Esophagus squamous epithelium (tissue), 5 donors: ENCODE measurements around the gene POLA1. TPM values are rescaled to one million over a fixed set of nuclear protein-coding genes. Genes with fewer than 3 reads are reported as not detected.

Source experiments
- DNase-seq: peaks from one replicate; lab custom pipeline; 2025; lab: John Stamatoyannopoulos, UW
- H3K27ac ChIP-seq, 4 donors: fragments of 200-600 bp; sonication (generic); one replicate each; pipeline ENCODE4 v1.5.1; 2016 to 2019; ENCODE audit warnings: mild to moderate bottlenecking in 1 of 4
- H3K27me3 ChIP-seq, 4 donors: fragments of 200-600 bp; sonication (generic); 1 replicate in 3 of 4; 2 replicates in 1 of 4; pipeline versions ENCODE4 v1.5.1 to v1.6.0; 2017 to 2021; ENCODE audit warnings: antibody characterized with exemption in 1 of 4
- H3K36me3 ChIP-seq, 3 donors: fragments of 200-600 bp; sonication (generic); one replicate each; pipeline ENCODE4 v1.5.1; 2016 to 2019
- H3K4me1 ChIP-seq, 3 donors: fragments of 200-600 bp; sonication (generic); one replicate each; pipeline ENCODE4 v1.5.1; 2017 to 2019
- H3K4me3 ChIP-seq, 4 donors: fragments of 200-600 bp; sonication (generic); 1 replicate in 3 of 4; 2 replicates in 1 of 4; pipeline ENCODE4 v1.5.1; 2016 to 2019; ENCODE audit warnings: mild to moderate bottlenecking in 2 of 4, moderate library complexity in 1 of 4
- H3K9me3 ChIP-seq, 3 donors: fragments of 200-600 bp; sonication (generic); one replicate each; pipeline ENCODE4 v1.5.1; 2016 to 2019
- POLR2A ChIP-seq, 4 donors: fragments of 450-650 bp; IDR thresholded peaks; one replicate each; pipeline ENCODE4 v1.6.1; 2017; ENCODE audit warnings: antibody characterized with exemption in 4 of 4, mild to moderate bottlenecking in 4 of 4, moderate library complexity in 3 of 4
- WGBS, 2 donors: methylation state at CpG; one replicate each; pipeline ENCODE4 v1.1.5; 2018; 5-methylcytosine and 5-hydroxymethylcytosine counted together
- intact Hi-C: fragments of 100-400 bp; cut with DNase I; formaldehyde crosslinking; loops from one replicate; pipeline ENCODE4 v1.15.0; 2022
- total RNA-seq, 4 donors: library from RNA; depleted of rRNA; stranded (reverse); fragments of >200 nt; gene quantifications; one replicate each; pipeline ENCODE4 v1.1.0, GENCODE V29; 2016
- TF ChIP-seq, protein P1 (sequence below), 6 experiments: fragments of 450-650 bp in 4 of 6; fragments of 200-600 bp in 2 of 6; sonication (generic) in 2 of 6; IDR thresholded peaks; one replicate each; pipeline ENCODE4 v1.5.1; 2016 to 2019; ENCODE audit warnings: antibody characterized with exemption in 6 of 6, mild to moderate bottlenecking in 4 of 6, moderate library complexity in 4 of 6
- donor health status: DM: yes; HTN: yes; CAD: no.

POLA1 gene
- total RNA-seq, 4 donors from 2014 or later: 5.3 to 14.7 (median 13.1) TPM

DNA sequence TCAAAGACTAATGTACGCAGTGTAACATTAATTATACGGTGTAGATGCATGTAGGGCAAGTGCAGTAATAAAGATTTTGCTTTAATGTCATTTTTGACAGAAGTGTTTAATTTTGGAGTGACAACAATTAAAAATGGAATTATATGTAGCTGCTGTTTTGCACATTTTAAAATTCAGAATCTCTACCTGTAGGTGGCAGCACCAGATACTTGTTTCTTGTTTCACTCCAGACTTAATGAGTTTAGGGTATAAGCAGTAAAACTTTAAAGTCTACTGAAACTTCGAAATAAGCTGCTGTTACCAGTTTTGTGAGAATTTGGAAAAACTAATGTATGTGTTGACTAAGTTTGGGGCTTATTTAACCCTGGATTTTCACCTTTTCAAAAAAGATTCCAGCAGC is 144.9 kb downstream of the POLA1 start:
- WGBS, 2 donors: 16 to 50% methylated on average over 3 of the region's 3 CpGs
- DNase-seq: no peak
- no peak for TF ChIP-seq POLR2A (IDR thresholded peaks at IDR 0.05)
- TF ChIP-seq, protein P1, sequence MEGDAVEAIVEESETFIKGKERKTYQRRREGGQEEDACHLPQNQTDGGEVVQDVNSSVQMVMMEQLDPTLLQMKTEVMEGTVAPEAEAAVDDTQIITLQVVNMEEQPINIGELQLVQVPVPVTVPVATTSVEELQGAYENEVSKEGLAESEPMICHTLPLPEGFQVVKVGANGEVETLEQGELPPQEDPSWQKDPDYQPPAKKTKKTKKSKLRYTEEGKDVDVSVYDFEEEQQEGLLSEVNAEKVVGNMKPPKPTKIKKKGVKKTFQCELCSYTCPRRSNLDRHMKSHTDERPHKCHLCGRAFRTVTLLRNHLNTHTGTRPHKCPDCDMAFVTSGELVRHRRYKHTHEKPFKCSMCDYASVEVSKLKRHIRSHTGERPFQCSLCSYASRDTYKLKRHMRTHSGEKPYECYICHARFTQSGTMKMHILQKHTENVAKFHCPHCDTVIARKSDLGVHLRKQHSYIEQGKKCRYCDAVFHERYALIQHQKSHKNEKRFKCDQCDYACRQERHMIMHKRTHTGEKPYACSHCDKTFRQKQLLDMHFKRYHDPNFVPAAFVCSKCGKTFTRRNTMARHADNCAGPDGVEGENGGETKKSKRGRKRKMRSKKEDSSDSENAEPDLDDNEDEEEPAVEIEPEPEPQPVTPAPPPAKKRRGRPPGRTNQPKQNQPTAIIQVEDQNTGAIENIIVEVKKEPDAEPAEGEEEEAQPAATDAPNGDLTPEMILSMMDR (IDR thresholded peaks at IDR 0.05): peak in 5 of 6 experiments; percentile 15 to 65 (median 32)
- Histone ChIP-seq H3K27ac (no peak overlapping the region), H3K36me3 (peaks cover 0 to 4% (median 0%) of the 10 kb centered on the region in 3 donors), H3K27me3 (no peaks in the 10 kb centered on the region), H3K4me3 (no peak overlapping the region), H3K9me3 (no peaks in the 10 kb centered on the region), H3K4me1 (no peaks in the 10 kb centered on the region)
- intact Hi-C loops: loop anchor here (10.0 kb wide), 1 partner anchor 306 kb away; no protein-coding TSS in a partner anchor

DNA sequence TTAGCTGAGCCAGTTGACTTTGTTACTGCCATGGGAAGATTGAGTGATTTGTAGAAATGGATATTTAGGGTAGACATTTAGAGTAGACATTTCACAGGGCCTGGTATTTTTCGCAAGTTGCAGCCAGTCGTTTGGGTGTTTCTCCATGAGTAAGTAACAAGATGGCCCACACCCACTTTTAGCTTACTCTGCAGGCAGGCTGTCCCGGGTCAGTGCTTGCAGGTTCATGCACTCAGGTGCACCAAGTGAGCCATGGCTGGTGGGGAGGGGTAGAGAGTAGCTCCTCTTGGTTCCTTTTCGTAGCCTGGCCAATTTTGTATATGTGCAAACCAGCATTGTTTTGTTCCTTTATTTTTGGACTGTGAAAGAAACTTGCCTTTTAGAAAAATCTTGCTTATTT is 145.6 kb downstream of the POLA1 start:
- Histone ChIP-seq H3K4me3 (no peak overlapping the region), H3K4me1 (no peaks in the 10 kb centered on the region), H3K27me3 (no peaks in the 10 kb centered on the region), H3K9me3 (no peaks in the 10 kb centered on the region), H3K27ac (no peak overlapping the region), H3K36me3 (peaks cover 0 to 4% (median 0%) of the 10 kb centered on the region in 3 donors)
- intact Hi-C loops: loop anchor here (10.0 kb wide), 1 partner anchor 305 kb away; no protein-coding TSS in a partner anchor
- 39 to 52% methylated on average over 2 to 4 of the region's 4 CpGs for WGBS, 2 donors
- no peak for DNase-seq
- TF ChIP-seq POLR2A (IDR thresholded peaks at IDR 0.05): no peak
- TF ChIP-seq, protein P1 (IDR thresholded peaks at IDR 0.05): no peak

DNA sequence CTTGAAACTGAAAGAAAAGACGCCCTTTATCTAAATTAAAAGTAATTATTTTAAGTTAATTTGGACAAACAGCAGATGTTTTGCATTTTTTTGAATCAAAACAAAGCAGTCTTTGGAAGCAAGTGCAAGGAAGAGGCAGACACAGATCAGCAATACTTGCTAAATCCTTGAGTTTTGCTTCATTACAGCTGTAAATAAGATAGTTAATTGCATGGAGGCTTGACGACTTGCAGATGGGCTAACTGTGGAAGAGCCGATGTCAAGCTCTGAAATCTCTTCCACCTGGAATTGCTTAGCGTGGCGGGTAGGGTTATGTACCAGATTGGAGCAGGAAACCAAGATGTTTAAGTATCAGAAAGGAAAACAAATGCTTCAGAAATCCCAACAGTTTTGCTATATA is 148.8 kb downstream of the POLA1 start:
- TF ChIP-seq, protein P1 (IDR thresholded peaks at IDR 0.05): no peak
- no peak for TF ChIP-seq POLR2A (IDR thresholded peaks at IDR 0.05)
- WGBS, 2 donors: 55 to 72% methylated on average over 3 to 5 of the region's 5 CpGs
- no peaks in the 10 kb centered on the region for H3K9me3 ChIP-seq
- H3K4me1 ChIP-seq: no peaks in the 10 kb centered on the region
- H3K4me3 ChIP-seq: no peak overlapping the region
- H3K36me3 ChIP-seq: no peaks in the 10 kb centered on the region
- no peak for DNase-seq
- intact Hi-C loops: no loop called here
- H3K27ac ChIP-seq: no peak overlapping the region
- no peaks in the 10 kb centered on the region for H3K27me3 ChIP-seq

DNA sequence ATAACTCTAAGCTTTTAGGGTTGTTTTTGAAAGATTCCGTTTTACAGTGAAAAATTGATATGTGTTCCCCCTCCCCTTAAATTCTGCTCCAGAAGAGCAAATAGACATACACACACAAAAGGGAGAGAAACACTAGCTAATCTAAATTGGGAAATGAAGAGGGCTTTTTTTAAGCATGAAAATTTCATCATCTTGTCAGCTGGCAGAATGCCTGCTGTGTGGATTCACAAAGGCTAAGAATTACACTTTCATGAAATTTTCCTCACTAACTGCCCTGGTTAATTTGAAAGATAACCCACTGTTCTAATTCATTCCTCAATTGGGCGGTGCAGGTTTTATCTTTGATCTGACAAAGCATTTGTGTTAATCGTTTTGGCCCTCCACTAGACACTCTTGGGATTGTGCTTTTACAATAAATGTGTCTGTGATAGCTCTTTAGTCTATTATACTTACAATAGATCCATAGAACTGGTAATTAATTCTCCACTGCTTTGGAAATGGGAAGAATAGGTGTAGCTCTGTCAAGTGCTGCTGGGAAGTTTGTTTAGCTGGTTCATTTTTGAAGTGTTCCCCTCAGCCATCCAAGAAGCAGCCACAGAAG is 152.9 kb downstream of the POLA1 start:
- Histone ChIP-seq H3K4me1 (no peaks in the 10 kb centered on the region), H3K36me3 (no peaks in the 10 kb centered on the region), H3K27me3 (no peaks in the 10 kb centered on the region), H3K27ac (no peak overlapping the region), H3K9me3 (no peaks in the 10 kb centered on the region), H3K4me3 (no peak overlapping the region)
- DNase-seq: no peak
- 43 to 66% methylated on average over 3 of the region's 3 CpGs for WGBS, 2 donors
- intact Hi-C loops: no loop called here
- TF ChIP-seq POLR2A (IDR thresholded peaks at IDR 0.05): no peak
- TF ChIP-seq, protein P1 (IDR thresholded peaks at IDR 0.05): no peak

DNA sequence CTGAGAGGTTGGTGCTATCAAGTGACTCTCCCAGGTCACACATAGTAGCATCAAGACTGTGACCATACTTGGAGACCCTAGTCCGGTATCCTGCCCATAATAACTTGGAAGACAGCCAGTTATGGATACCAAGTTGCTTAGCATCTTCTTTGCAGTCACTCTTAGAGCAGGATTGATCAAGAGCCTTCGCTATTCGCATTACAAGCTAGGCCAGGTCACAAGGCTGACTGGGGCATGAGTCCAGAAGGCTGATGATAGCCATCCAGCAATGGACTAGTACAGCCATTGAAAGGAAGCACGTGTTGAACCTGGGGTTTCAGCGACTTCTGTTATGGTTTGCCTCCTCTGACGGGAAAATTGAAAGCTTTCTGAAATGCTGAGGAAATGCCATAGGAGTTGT is 157.6 kb downstream of the POLA1 start:
- DNase-seq: no peak
- Histone ChIP-seq H3K27ac (no peak overlapping the region), H3K4me1 (no peaks in the 10 kb centered on the region), H3K4me3 (no peak overlapping the region), H3K36me3 (no peaks in the 10 kb centered on the region), H3K9me3 (no peaks in the 10 kb centered on the region), H3K27me3 (no peaks in the 10 kb centered on the region)
- intact Hi-C loops: no loop called here
- 83 to 100% methylated on average over 3 to 6 of the region's 6 CpGs for WGBS, 2 donors
- TF ChIP-seq, protein P1 (IDR thresholded peaks at IDR 0.05): no peak
- TF ChIP-seq POLR2A (IDR thresholded peaks at IDR 0.05): no peak
